SK-N-MC (cell line): ENCODE results near the gene AKAP6.

ENCODE experiments used
- EZH2 ChIP-seq: fragments of 200-600 bp; sonication (generic); IDR thresholded peaks from one replicate; pipeline ENCODE4 v1.6.1; 2017; ENCODE audit warnings: antibody characterized with exemption
- POLR2AphosphoS5 ChIP-seq: IDR thresholded peaks from 2 replicates; pipeline ENCODE4 v1.6.1; 2012; ENCODE audit warnings: mild to moderate bottlenecking, low read depth, low read length, borderline replicate concordance

GRCh38 chr14:32841698-32842097, 512.6 kb downstream of the AKAP6 start:
- TF ChIP-seq POLR2AphosphoS5 = no peak
- no peak for TF ChIP-seq EZH2
